A673 (cell line): ENCODE data around the gene ARID3B. TPM values are rescaled to one million over a fixed set of nuclear protein-coding genes. Genes with fewer than 3 reads are reported as not detected.

Experiments
- BruUV-seq: library from RNA; stranded (reverse); fragments of 400-500 nt; replicated peaks from 2 replicates; lab custom pipeline; 2021; lab: Mats Ljungman, UMichigan
- CTCF ChIA-PET: fragments of 300-600 bp; sonication (Branson Sonifier 250); formaldehyde crosslinking; loops from one replicate; lab custom pipeline; 2022; ENCODE audit warnings: antibody characterized with exemption; lab: Charles Lee
- POLR2A ChIA-PET: fragments of 300-600 bp; sonication (Branson Sonifier 250); formaldehyde crosslinking; loops from one replicate; lab custom pipeline; 2022; ENCODE audit warnings: antibody characterized with exemption; ENCODE audit not compliant: low non-redundant PET; lab: Charles Lee
- DNase-seq: peaks from one replicate; pipeline ENCODE4 v3.0.0-alpha.2; 2015; ENCODE audit warnings: low spot score
- H3K27ac ChIP-seq: fragments of 200-600 bp; sonication (generic); 2 replicates; pipeline ENCODE4 v1.5.1; 2016; ENCODE audit warnings: mixed run types, low read depth, mild to moderate bottlenecking, mixed read lengths, antibody characterized with exemption, low read length; ENCODE audit not compliant: poor library complexity, severe bottlenecking
- H3K27me3 ChIP-seq: fragments of 200-600 bp; sonication (generic); replicated peaks from 2 replicates; pipeline ENCODE4 v1.6.1; 2017; ENCODE audit warnings: mixed run types, low read depth, mild to moderate bottlenecking, mixed read lengths, antibody characterized with exemption, low read length; ENCODE audit not compliant: insufficient read depth, poor library complexity
- H3K36me3 ChIP-seq: fragments of 200-600 bp; sonication (generic); 2 replicates; pipeline ENCODE4 v1.6.1; 2016; ENCODE audit warnings: mixed run types, mild to moderate bottlenecking, mixed read lengths, antibody characterized with exemption, low read length; ENCODE audit not compliant: insufficient read depth, poor library complexity, severe bottlenecking
- H3K4me1 ChIP-seq: fragments of 200-600 bp; sonication (generic); 2 replicates; pipeline ENCODE4 v1.6.1; 2017; ENCODE audit warnings: mixed run types, mild to moderate bottlenecking, mixed read lengths, antibody characterized with exemption, low read length; ENCODE audit not compliant: insufficient read depth, poor library complexity, severe bottlenecking
- H3K4me3 ChIP-seq: fragments of 200-600 bp; sonication (generic); 2 replicates; pipeline ENCODE4 v1.5.1; 2016; ENCODE audit warnings: low read depth, mixed run types, mild to moderate bottlenecking, mixed read lengths, low read length; ENCODE audit not compliant: poor library complexity, severe bottlenecking
- H3K9me3 ChIP-seq: fragments of 200-600 bp; sonication (generic); 2 replicates; pipeline ENCODE4 v1.6.1; 2016; ENCODE audit warnings: mixed run types, low read depth, mild to moderate bottlenecking, mixed read lengths, antibody characterized with exemption, low read length; ENCODE audit not compliant: poor library complexity, severe bottlenecking
- CTCF ChIP-seq: fragments of 300-800, 200-600 bp; sonication (generic); conservative IDR thresholded peaks from 2 replicates; pipeline ENCODE4 v1.5.1; 2017; ENCODE audit warnings: low read depth, mild to moderate bottlenecking, antibody characterized with exemption, low read length, moderate library complexity, mixed read lengths
- EZH2 ChIP-seq: fragments of 200-600 bp; sonication (generic); IDR thresholded peaks from 2 replicates; pipeline ENCODE4 v1.6.1; 2017; ENCODE audit warnings: borderline replicate concordance, low read depth, mild to moderate bottlenecking, mixed read lengths, antibody characterized with exemption, low read length; ENCODE audit not compliant: poor library complexity, severe bottlenecking
- intact Hi-C: fragments of 100-400 bp; cut with micrococcal nuclease; formaldehyde crosslinking; loops from one replicate; pipeline ENCODE4 v1.10.0; 2022; ENCODE audit not compliant: unreplicated experiment
- total RNA-seq: library from RNA; stranded (reverse); gene quantifications from 2 replicates; pipeline ENCODE4 v1.2.3, GENCODE V29; 2021

The ARID3B gene
- total RNA-seq, 1 experiment from 2014 or later: 18.3 TPM

GRCh38 chr15:74569731-74570070 lies 28.7 kb downstream of the ARID3B start:
- no peaks in the 10 kb centered on the region for H3K4me1 ChIP-seq
- no peak overlapping the region for H3K27ac ChIP-seq
- H3K27me3 ChIP-seq: no peaks in the 10 kb centered on the region
- H3K36me3 ChIP-seq: peaks cover 4% of the 10 kb centered on the region
- no peaks in the 10 kb centered on the region for H3K9me3 ChIP-seq
- no peak overlapping the region for H3K4me3 ChIP-seq
- no peak for DNase-seq
- no TSS peak for BruUV-seq
- CTCF ChIA-PET: no interaction called here
- POLR2A ChIA-PET: no interaction called here
- intact Hi-C loops: no loop called here
- no peak for TF ChIP-seq CTCF
- no peak for TF ChIP-seq EZH2

- no peaks in the 10 kb centered on the region for H3K4me1 ChIP-seq
- H3K27me3 ChIP-seq: no peaks in the 10 kb centered on the region
- no peak overlapping the region for H3K4me3 ChIP-seq
- DNase-seq: no peak
- POLR2A ChIA-PET: no interaction called here
- no TSS peak for BruUV-seq
- no peaks in the 10 kb centered on the region for H3K9me3 ChIP-seq
- intact Hi-C loops: no loop called here
- H3K27ac ChIP-seq: no peak overlapping the region
- peaks cover 7% of the 10 kb centered on the region for H3K36me3 ChIP-seq
- TF ChIP-seq EZH2: no peak
- no peak for TF ChIP-seq CTCF
- CTCF ChIA-PET: no interaction called here
These were observed 30.2 kb downstream of the ARID3B start for GRCh38 chr15:74571191-74571590.

DNA sequence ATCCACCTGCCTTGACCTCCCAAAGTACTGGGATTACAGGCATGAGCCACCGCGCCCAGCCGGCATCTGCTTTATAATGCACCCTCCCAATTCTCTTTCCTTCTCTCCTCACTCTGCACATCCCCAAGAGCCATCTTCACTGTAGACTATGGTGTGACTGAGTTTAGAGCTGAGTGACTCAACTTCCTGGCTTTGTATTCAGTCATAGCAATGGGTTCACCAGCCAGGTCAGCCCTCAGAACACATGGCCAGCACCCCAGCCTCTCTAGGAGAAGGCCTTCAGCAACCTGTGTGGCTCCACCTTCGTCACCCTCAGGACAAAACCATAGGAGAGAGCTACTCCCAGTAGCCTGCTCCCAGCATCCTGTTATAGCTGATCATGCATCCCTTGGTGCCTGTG lies 33.0 kb downstream of the ARID3B start:
- POLR2A ChIA-PET: no interaction called here
- H3K36me3 ChIP-seq: peaks cover 7% of the 10 kb centered on the region

More for the DNA sequence above, 33.0 kb downstream of the ARID3B start:
- CTCF ChIA-PET: no interaction called here
- TF ChIP-seq EZH2: no peak
- TF ChIP-seq CTCF: no peak
- Histone ChIP-seq H3K27me3 (no peaks in the 10 kb centered on the region), H3K9me3 (no peaks in the 10 kb centered on the region), H3K4me1 (no peaks in the 10 kb centered on the region), H3K4me3 (no peak overlapping the region), H3K27ac (no peak overlapping the region)
- DNase-seq: no peak
- intact Hi-C loops: no loop called here
- no TSS peak for BruUV-seq
